Left renal cortex interstitium (tissue), 4 donors: ENCODE data around the gene LLGL1. TPM values are rescaled to one million over a fixed set of nuclear protein-coding genes. Genes with fewer than 3 reads are reported as not detected.
A peak's percentile ranks its signal among the peaks of the same experiment; 100 is the strongest.

Source experiments
- DNase-seq, 4 donors: peaks; one replicate each; pipeline ENCODE4 v3.0.0-alpha.2; 2013; ENCODE audit warnings: low read depth in 4 of 4, low spot score in 2 of 4, missing footprints in 1 of 4
- polyA plus RNA-seq, 4 donors: library from polyadenylated mRNA; unstranded; fragments of 120-200 nt; gene quantifications; one replicate each; pipeline ENCODE4 v1.2.1, GENCODE V29; 2013; ENCODE audit not compliant: insufficient read length in 4 of 4

The LLGL1 gene
- 10 to 100 TPM; 25.7 to 41.7 (median 35.9) TPM for polyA plus RNA-seq

DNA sequence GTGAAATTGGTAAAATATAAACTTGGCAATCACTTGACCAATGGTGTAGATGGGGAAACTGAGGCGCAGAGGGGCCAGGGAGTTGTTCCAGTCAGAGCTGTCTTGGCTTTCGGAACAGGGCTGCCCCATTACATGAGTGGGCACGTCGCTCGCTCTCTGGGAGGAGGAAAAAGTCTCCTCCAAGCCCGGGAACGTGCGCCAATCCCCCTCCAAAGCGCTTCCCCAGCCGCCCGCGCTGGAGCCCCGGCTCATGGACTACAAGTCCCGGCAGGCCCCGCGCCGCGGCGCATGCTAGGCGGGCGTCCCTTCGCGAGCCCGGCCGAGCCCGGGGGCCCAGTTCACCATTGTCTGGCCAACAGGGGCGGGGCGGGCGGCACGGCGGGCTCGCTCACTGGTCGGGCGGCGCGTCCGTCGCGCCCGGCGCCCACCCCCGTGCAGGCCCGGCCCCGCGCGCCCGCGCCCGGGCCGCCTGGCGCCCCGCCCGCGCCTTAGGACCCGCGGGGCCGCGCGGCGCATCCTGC is at the start of gene LLGL1:
TSS of gene LLGL1 (plus strand) at position 515 of the 521 bp plus-strand sequence. CDS start 48 bp downstream, outside the sequence.
- DNase-seq: peak in 3 of 4 donors; percentile 83 to 91 (median 89)

DNA sequence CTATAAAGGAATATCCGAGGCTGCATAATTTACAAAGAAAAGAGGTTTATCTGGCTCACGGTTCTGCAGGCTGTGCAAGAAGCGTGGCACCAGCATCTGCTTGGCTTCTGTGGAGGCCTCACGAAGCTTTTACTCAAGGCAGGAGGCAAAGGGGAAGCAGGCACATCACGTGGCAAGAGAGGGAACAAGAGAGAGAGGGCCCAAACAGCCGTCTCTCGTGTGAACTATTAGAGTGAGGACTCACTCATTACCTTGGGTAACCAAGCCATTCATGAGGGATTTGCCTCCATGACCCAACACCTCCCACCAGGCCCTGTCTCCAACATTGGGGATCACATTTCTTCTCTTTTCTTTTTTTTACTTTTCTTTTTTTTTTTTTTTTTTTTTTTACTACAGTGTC is 49.3 kb upstream of the LLGL1 start:
- no peak for DNase-seq

DNA sequence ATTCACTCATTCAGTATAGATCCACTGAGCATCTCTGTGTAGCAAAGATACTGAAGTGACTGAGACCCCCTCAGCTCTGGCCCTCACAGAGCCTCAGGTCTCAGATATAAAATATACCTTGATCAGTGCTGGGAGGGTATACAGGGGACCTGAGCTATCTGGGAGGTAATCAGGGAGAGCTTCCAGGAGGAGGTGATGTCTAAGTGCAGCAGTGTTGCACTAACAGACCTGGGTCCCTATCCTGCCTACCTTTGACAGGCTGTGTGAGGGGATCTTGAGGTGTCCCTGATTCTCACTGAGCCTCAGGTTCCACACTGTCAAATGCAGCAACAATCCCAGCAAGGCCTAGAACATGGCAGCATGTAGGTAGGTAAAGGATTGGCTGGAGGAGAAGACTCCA is 48.3 kb upstream of the LLGL1 start:
- no peak for DNase-seq

DNA sequence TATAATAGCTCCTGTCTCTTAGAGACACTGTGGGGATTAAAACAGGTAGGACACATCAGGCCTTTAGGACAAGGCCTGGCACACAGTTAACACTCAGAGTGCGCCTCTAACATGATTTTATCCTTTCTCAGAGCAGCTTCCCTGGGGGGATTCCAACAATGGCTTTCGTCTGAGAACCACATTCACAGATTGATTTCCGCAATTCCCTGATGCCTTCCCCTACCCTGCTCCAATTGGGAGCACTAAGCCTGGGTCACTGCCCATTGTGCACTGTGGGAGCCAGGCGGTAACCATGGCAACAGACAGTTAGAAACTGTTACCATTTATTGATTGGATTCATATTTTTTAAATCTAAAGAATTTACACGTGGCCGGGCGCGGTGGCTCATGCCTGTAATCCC is 47.7 kb upstream of the LLGL1 start:
- no peak for DNase-seq

DNA sequence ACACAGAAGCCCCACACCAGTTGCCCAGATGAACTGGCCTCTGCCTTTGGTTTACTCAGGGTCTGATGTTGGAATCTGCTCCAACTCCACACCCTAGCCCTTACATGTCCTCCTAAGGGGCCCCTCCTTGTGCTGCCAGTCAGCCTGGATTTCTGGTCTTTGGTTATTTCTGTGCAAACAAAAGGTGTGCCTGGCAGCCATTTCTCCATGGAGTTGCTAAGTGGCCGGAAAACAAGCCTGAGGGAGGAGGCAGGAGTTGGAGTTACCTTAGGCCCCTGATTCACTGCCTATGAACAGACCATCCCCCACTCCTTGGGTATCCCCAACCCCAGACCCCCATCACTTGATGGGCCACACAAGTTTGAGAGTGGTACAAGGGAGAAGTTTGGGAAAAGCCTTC is 46.2 kb upstream of the LLGL1 start:
- DNase-seq: no peak

DNA sequence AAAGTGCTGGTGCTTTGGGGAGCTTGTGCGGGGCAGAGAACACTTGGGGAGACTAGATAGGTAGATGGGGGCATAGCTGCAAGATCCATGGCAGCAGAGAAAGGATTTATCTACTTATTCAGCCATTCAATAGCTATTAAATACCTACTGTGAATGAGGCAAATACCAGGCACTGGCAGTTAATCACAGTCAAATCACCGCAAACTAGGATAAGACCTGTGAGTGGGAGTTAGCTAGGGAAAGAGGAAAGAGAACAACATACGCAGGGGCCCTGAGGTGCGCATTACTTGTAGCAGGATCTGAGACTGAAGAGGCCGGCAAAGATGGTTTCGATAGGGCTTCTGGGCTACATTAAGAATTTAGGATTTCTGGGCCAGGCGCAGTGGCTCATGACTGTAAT is 45.6 kb upstream of the LLGL1 start:
- DNase-seq: no peak

DNA sequence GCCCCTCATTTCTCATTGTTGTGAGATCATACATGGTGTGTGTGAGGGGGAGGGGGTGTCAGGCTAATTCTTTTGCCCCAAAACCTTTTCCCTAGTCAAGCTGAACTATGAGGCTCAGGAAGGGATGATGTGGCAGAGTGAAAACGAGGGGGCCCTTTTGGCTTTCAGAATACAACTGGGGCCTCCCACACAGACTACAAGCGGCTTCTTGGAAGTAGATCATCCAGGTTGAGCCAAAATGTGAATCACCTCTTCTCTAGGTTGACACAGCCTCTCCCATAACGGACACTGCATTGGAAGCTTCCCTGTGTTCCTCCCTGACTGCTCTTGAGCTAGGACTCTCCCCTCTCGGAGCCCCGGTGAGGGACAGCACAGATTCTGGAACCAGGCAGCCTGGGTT is 44.1 kb upstream of the LLGL1 start:
- no peak for DNase-seq

DNA sequence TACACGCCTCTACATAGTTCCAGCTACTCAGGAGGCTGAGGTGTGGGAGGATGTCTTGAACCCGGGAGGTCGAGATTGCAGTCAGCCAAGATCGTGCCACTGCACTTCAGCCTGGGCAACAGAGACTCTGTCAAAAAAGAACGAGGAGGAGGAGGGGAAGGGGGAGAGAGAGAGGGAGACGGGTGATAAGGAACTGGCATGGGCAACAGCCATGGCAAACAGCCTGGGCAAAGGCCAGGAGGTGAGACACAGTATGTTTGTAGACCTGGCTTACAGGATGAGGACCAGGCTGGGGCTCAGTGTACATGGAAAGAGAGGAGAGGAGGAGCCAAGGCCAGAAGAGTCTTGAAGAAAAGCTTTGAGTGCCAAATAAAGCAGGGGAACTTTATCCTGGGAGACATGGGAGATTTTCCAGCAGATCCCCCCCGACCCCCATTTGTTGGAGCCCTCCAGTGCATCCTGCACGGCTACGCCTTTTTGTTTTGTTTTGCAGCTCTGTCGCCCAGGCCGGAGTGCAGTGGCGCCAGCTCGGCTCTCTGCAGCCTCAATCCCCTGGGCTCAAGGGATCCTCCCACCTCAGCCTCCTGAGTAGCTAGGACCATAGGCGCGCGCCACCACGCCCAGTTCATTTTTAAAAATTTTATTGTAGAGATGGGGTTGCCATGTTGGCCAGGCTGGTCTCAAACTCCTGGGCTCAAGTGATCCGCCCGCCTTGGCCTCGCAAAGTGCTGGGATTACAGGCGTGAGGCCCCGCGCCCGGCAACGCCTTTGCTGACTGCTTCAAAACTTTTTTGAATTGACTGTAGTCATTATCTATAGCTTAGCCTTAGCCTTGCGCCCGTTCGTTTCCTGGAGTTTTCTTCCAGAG is 43.1 kb upstream of the LLGL1 start:
- DNase-seq: no peak

DNA sequence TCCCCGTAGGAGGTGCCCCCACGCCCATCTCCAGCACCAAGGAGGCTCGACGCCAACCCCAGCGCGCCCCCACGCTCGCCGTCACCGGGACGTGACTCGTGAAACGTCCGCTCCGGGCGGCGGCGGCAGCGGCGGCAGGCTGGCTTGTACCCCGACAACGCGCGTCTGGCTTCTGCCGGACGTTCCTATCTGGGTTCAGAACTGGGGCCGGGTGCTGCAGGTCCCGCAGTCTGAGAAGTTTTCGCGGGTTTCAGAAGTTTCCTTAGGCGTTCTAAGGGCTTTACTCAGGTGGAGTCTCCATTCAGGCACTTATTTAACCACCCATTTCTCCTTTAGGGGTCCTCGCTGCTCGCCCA is 42.5 kb upstream of the LLGL1 start:
- DNase-seq: no peak

DNA sequence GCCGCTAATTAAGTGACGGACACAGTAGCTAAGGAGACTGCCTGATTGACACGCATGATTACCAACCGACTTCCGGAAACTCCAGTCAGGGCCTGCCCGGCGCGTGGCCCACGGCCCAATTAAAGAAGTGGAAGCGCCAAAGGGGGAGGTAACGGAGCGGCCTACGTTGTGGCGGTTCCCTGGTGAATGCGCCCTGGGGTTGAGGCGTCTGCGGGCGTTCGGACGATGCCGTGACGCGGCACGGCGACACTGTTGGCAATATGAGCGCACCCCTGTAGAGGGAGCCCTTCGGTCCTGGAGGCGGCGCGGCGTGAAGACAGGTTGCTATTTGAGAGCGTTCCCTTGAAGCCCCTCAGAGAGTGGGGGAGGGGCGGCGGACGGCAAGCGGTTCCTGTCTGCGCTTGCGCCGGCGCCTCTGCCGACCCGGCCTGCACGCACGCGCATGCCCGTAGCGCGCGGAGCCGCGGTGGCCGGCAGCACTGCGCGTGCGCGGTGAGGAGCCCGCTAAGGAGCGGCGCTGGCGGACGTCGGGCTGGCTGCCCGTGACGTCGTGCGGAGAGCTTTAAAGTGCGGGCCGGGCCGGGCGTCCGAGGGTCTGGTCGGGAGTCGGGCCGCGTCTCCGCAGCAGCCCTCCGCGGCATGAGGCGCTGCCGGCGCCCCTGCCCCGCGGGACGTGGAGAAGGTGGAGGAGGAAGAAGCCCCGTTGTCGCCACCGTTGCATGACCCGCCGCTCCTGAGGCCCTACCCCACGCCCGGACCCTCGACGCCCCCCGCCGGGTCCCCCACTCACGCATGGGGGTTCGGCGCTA is 41.9 kb upstream of the LLGL1 start, which contains the start of gene ALKBH5:
TSS of gene ALKBH5 (plus strand) at position 495 of the 809 bp plus-strand sequence. CDS start 416 bp downstream, outside the sequence.
- peak; percentile 98 to 99 (median 99) for DNase-seq

DNA sequence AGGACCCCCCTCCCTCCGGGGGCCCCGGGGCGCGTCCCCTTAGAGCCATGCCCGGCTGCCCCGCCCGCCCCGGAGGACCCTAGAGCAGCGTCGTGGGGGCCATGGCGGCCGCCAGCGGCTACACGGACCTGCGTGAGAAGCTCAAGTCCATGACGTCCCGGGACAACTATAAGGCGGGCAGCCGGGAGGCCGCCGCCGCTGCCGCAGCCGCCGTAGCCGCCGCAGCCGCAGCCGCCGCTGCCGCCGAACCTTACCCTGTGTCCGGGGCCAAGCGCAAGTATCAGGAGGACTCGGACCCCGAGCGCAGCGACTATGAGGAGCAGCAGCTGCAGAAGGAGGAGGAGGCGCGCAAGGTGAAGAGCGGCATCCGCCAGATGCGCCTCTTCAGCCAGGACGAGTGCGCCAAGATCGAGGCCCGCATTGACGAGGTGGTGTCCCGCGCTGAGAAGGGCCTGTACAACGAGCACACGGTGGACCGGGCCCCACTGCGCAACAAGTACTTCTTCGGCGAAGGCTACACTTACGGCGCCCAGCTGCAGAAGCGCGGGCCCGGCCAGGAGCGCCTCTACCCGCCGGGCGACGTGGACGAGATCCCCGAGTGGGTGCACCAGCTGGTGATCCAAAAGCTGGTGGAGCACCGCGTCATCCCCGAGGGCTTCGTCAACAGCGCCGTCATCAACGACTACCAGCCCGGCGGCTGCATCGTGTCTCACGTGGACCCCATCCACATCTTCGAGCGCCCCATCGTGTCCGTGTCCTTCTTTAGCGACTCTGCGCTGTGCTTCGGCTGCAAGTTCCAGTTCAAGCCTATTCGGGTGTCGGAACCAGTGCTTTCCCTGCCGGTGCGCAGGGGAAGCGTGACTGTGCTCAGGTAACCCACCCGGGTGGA is 41.0 kb upstream of the LLGL1 start:
- DNase-seq: no peak

DNA sequence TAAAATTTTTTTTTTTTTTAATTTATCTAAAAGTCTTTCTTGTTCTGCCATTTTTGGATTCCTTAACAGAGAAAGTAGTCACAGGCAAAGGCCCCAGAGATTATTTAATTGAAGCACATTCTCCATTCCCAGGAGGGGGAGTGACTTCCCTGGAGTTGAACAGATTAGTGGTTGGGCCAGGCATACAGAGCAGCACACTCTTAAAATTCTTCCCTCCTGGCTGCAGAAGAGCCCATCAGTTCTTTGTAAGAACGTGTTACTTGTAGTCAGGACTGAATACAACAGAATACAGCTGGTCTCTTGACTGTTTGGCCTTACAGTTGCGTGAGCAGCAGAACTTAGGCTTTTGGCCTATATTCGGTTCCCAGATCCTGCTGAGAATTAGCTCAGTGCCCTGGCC is 40.0 kb upstream of the LLGL1 start:
- DNase-seq: no peak

DNA sequence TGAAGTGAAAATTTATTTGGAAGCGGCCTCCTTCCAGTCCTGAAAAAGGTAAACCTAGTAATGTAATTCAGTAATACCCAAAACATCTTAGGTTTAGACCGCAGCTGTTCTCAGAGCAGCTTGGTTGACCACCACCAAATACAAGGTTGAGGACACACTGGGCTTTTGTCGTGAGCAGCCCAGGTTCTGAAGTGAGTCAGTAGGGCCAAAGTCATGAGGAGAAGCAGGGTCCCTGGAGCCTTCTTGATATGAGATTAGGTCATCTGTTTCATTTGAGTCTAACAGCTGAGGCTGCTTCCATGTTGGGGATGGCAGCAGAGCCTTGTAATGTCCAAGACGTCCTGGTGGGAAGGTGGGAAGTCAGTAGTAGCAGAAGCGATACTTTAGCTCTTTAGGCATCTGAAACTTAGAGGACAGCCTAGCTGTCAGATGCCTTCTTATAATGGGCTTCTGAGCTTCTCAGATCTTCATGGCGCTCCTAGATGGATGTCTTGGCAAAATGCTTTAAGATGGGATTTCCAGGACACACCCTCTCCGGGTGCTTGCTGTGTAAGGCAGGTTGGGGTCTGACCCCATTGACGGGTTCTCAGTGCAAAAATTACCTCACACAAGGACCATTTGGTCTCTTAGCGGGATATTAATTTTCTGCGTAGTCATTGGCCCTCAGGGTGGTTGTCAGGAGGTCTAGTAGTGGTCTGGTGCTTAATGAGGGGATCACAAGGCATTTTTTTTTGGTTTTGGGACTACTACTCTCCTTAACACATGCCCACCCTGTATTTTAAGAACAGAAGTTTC is 39.4 kb upstream of the LLGL1 start:
- no peak for DNase-seq

DNA sequence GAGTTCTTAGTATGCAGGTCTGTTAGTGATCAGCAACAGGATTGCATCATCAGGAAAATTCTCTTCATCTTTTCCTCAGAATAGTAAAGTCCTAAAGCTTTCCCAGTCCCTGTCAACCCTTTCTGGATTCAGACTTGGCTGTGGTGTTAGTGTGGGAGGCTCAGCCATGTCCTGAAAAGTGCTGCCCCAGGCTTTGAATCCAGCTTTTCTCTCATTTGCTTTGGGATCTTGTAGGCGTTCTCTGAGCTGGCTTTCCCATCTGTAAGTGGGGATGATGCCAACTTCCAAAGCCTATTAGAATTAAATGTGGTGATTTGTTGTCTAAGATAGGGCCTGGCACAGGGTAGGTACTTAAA is 38.8 kb upstream of the LLGL1 start:
- no peak for DNase-seq

DNA sequence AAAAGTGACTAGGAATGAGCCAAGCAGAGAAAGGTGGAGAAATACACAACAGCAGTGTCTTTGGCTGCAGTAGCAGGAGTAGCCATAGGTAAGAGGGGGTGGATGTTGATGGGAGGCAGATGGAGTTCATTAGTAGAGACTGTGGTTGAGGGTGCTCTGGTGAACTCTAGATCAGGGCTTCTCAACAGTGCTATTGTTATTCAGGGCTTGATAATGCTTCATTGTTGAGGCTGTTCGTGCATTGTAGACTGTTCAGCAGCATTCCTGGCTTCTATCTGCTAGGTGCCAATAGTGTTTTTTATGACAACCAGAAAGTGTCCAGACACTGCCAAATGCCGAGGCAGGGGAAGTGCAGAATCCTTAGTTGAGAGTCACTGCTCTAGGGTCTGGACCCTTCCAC is 38.2 kb upstream of the LLGL1 start:
- DNase-seq: no peak

DNA sequence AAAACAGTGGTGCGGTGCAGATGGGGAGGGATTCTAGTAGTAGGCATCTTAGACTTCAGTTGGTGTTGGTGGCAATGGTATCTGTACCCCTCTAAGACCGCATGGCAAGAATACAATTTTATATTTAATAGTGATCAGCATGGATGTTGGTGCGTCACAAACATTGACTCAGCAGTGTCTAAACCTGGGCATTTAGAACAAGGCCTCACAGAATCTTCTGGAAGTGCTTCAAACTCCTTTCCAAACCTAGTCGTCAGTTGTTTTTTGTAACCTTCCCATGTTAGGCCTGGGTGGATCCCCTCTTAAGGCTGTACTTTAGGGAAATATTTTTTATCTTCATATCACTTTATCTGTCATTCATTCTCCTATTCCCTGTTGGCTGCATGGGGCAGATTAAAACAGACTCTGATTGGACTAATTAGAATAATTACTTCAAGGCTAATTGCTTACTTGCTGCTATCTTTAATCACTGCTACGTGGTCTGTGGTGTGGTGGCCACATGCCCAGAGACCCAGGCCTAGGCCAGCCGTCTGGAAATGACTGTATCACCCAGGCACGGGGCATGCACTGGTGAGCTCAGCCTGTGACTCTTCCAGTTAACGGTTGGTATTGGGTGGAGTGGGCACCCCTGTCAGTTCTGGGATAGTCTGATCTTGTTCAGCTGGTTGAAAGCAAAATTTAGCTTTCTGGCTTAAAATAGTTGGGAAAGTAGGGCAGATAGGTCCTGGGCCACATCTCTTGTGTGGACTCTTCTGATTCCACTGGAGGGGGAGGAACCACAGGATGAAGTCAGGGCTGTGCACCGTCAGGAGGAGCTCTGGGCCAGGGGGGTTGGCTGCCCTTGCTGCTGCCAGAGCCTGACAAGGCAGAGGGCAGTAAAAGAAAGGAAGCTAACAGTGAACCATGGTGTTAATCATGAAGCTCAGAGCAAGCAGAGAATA is 37.3 kb upstream of the LLGL1 start:
- no peak for DNase-seq

DNA sequence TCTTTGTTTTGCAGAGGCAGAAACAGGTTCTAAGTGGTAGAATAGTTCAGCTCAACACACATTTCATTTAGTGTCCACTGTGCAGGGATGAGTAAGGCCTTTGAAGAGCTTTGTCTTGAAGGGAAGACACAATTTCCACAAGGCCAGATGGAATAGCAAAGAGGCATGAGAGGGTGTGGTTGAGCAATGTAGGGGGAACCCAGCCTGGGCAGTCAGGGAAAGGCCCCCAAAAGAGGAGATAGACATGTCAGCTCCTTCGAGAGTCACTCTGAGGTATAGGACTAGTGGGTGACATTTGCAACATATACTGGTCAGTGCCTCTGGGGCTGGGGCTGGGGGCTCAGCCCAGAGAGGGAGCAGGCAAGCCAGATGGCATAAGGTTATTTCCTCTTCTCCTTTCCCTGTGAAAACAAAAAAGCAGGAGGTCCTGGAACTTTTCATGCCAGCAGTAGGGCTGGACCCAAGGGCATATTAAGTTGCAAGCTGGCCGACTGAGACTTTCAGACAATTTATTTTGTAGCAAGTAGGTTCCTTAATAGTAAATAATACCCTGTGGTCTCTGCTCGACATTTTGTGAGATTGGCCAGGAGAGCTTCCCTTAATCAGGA is 34.7 kb upstream of the LLGL1 start:
- DNase-seq: no peak

DNA sequence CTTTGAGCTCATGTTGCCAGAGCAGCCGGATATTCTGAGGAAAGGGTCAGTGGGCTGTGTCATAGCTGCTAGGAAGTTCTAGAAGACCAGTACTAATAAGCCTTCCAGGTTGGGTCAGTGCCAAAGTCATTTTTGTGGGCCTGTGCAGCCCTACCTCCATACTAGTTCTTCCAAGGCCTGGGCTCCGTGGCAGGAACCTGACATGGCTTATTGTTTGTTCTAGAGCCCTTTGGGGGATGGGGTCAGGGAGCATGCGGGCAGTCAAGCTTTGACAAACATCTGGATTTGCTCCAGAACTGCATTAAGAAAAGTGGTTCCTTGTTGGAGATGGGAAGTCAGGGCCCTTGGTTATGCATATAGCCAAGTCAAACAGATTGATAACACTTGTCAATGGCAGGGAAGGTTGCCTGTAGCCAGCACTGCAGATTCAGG is 34.2 kb upstream of the LLGL1 start:
- DNase-seq: no peak
